Ureter (tissue), 1 donor: Measurements from ENCODE around the gene SLC9A4. TPM values are rescaled to one million over a fixed set of nuclear protein-coding genes. Genes with fewer than 3 reads are reported as not detected.

Source experiments
- DNase-seq: peaks from one replicate; pipeline ENCODE4 v3.0.0-alpha.2; 2020; ENCODE audit warnings: low spot score
- total RNA-seq: library from RNA; stranded (reverse); gene quantifications from one replicate; pipeline ENCODE4 v1.2.4, GENCODE V29; 2023
- donor health status: DM: yes; HTN: yes; CAD: no.

The SLC9A4 gene, protein sequence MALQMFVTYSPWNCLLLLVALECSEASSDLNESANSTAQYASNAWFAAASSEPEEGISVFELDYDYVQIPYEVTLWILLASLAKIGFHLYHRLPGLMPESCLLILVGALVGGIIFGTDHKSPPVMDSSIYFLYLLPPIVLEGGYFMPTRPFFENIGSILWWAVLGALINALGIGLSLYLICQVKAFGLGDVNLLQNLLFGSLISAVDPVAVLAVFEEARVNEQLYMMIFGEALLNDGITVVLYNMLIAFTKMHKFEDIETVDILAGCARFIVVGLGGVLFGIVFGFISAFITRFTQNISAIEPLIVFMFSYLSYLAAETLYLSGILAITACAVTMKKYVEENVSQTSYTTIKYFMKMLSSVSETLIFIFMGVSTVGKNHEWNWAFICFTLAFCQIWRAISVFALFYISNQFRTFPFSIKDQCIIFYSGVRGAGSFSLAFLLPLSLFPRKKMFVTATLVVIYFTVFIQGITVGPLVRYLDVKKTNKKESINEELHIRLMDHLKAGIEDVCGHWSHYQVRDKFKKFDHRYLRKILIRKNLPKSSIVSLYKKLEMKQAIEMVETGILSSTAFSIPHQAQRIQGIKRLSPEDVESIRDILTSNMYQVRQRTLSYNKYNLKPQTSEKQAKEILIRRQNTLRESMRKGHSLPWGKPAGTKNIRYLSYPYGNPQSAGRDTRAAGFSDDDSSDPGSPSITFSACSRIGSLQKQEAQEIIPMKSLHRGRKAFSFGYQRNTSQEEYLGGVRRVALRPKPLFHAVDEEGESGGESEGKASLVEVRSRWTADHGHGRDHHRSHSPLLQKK
- 23.5 TPM for total RNA-seq

GRCh38 chr2:102473020-102473419, at the start of gene SLC9A4:
Gene SLC9A4 (plus strand): TSS chr2:102473226. CDS start chr2:102473760, 534 bp downstream.
- peak; percentile 59 for DNase-seq

DNA sequence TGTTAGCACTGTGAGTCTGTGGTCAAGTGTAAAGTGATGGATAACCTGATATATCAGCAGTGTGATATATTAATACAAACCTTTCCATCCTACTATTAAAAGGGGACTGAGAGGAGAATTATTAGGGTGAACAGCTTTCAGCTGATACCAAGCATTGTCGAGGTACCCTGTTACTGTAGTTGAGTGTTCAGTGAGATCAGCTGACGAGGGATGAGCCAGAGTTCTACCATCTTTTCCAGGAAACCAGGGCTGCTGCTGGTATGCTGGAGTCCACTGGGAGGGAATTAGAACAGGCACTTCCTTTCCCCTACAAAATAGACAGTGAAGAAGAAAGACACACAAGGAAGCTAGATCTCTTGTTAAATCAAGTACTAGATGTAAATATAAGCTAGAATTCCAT, 49.7 kb upstream of the SLC9A4 start:
- no peak for DNase-seq

DNA sequence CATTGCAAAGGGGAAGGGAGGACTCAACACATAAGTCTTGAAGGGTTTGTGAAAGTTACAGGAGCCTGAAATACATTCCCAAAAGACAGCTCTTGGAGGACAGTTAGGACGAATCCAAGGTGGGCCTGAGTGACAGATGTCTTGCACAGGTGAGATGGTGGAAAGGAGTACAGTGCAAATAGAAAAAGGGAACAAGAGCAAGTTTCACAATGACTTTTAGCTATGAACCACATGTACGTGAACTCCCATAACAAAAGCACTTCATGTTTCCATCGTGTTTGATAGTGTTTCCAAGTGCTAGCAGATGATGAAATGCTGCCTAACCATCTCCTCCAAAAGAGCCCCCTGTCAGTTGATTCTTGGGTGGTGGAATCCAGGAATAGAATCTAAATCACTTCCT, 48.3 kb upstream of the SLC9A4 start:
- DNase-seq: no peak

- DNase-seq: no peak
Measured at GRCh38 chr2:102425441-102426132, 47.4 kb upstream of the SLC9A4 start.

DNA sequence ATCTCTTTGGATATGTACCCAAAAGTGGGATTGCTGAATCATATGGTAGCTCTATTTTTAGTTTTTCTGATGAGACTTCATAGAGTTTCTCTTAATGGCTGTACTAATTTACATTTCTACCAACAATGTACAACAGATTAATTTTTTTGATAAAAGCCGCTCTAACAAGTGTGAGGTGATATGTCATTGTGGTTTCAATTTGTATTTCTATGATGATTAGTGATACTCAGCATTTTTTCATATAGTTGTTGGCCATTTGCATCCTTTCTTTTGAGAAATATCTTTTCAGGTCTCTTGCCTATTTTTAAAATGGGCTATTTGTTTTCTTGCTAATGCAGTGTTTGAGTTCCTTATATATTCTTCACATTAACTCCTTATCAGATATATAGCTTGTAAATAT, 45.8 kb upstream of the SLC9A4 start:
- DNase-seq: no peak

GRCh38 chr2:102428573-102428972, 44.5 kb upstream of the SLC9A4 start:
- no peak for DNase-seq

GRCh38 chr2:102432386-102432785, 40.6 kb upstream of the SLC9A4 start:
- no peak for DNase-seq

- DNase-seq: no peak
Measured at GRCh38 chr2:102433973-102434654, 38.9 kb upstream of the SLC9A4 start.

GRCh38 chr2:102434655-102435381, 38.2 kb upstream of the SLC9A4 start:
- DNase-seq: no peak

DNA sequence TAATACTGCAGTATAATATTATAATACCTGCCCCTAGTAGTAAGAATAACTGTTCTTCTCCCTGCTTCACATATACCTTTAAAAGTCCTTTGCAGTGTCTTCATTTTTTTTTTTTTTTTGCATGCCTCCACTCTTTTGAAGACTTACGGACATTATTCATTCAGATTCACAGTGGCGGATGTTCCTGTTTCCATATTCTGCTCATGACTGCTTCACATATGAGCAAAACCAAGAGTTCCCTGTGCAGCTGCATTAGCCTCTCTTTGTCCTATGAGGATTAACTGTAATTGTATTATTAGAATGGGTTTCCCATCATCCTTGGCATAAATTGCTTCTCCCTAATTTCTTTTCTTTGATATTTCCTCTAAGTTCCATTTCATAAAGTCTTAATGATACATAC, 37.3 kb upstream of the SLC9A4 start:
- no peak for DNase-seq

- no peak for DNase-seq
Measured at GRCh38 chr2:102436323-102436722, 36.7 kb upstream of the SLC9A4 start.

- DNase-seq: no peak
Measured at GRCh38 chr2:102437122-102437521, 35.9 kb upstream of the SLC9A4 start.

- no peak for DNase-seq
Measured at GRCh38 chr2:102438111-102438510, 34.9 kb upstream of the SLC9A4 start.

- no peak for DNase-seq
Measured at GRCh38 chr2:102438578-102438977, 34.4 kb upstream of the SLC9A4 start.

DNA sequence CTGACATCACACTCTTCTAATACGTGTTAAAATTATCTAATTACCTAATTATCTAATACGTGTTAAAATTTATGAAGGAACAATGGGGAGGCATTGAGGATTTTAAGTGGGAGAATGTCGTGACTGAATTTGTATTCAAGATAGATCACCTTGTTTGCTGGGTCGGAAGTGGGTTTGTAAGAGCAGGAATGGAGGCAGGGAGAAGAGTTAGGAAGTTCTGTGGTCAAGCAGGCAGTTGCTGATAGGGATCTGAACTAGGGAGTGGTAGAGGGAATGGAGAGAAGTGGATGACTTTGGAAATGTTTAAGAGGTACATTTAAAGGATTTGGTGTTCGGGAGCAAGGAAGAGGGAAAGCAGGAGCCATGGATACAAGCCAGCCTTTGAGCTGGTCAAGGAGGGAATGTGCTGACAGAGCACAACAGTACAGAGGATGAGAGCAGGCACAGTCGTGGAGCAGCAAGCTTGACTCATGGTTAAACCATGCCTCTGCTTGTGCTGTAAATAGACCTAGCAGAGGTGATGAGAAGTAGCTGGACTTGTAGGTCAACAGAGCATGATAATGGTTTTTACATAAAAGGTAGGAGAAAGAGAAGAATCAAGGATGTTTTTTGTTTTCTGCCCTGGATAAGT, 33.8 kb upstream of the SLC9A4 start:
- DNase-seq: no peak

DNA sequence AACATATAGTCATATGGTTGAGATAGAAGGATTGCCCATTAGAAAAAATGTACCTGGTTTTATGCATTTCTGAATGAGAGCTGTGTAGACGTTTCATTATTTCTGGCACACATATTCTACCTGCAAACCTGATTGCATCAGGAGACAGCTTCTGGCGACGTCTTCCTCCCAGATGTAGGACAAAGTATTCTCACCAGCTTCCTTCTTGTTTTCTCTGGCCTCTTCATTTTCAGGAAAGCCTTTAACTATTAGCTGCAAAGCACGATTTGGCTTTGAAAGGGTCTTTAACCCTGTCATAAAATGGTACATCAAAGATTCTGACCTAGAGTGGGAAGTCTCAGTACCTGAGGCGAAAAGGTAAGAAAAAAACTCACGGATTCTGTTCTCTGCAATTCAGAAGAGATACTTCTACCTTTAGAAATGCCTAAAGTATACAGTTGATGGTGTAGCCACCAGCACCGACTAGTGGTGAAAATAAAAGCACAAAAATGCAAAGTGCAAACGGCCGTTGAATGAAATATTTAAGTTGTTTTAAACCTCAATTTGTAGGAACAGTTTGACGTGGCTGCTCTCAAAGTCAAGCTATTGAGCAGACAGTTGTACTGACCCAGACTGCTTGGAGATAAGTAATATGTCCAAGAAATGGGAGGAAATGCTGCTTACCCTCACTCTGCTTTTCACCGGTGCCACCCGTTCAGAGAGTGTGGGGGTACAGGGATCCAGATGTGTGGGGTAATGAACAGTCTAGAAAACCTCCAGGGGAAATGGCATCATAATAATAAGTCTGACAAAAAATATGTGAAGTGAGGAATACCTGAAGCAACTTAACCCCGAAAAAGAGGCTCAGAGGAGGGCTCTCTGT, 29.8 kb upstream of the SLC9A4 start:
- DNase-seq: no peak

GRCh38 chr2:102444233-102444632, 28.8 kb upstream of the SLC9A4 start:
- no peak for DNase-seq

GRCh38 chr2:102446936-102447335, 26.1 kb upstream of the SLC9A4 start:
- DNase-seq: no peak

DNA sequence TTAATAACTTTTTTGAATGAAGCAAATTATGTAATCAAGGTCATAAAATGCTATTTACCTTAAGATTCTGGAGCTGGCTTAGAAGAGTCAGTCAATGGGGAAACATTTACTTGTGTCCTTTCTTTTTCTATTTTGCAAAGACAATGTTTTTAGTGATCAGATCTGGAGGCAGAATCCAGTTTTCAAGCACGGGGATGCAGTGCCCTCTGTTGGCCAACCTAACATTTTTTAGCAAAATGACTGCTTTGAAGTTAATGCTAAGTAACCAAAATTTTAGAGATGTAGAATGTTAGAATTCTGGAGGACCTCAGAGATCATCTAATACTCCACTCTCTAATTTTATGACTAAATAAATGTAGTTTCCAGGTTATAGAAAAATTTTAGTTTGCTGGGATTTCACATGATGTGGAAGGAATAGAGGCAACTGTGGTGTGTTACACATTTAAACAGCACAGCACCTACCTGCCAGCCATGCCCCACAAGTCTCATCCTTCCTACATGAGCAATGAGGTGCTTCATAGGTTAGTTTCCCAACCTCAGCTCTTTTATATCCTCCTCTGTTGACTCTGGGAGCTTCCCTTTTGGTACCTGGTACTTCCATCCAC, 23.6 kb upstream of the SLC9A4 start:
- peak; percentile 54 for DNase-seq
